Frontal cortex (tissue), 4 donors: Measurements from ENCODE around the gene TGFBI. TPM values are rescaled to one million over a fixed set of nuclear protein-coding genes. Genes with fewer than 3 reads are reported as not detected.

Experiments
- DNase-seq, 2 donors: peaks; one replicate each; pipeline ENCODE4 v3.0.0; 2012; ENCODE audit warnings: low spot score in 2 of 2
- FAIRE-seq: peaks from 2 replicates; lab custom pipeline; 2012; peaks lifted over from hg19 to GRCh38; lab: Jason Lieb, UNC
- total RNA-seq: library from RNA; depleted of rRNA; stranded (reverse); fragments of >200 nt; gene quantifications from one replicate; pipeline ENCODE4 v1.2.3, GENCODE V29; 2014
- donor health status: control.
- donor health status: control.
- donor health status: control.

The TGFBI gene
- total RNA-seq, 1 donor from 2014 or later: 4.9 TPM

GRCh38 chr5:136081217-136081591 lies 52.4 kb downstream of the TGFBI start:
- FAIRE-seq: no peak
- no peak for DNase-seq

DNA sequence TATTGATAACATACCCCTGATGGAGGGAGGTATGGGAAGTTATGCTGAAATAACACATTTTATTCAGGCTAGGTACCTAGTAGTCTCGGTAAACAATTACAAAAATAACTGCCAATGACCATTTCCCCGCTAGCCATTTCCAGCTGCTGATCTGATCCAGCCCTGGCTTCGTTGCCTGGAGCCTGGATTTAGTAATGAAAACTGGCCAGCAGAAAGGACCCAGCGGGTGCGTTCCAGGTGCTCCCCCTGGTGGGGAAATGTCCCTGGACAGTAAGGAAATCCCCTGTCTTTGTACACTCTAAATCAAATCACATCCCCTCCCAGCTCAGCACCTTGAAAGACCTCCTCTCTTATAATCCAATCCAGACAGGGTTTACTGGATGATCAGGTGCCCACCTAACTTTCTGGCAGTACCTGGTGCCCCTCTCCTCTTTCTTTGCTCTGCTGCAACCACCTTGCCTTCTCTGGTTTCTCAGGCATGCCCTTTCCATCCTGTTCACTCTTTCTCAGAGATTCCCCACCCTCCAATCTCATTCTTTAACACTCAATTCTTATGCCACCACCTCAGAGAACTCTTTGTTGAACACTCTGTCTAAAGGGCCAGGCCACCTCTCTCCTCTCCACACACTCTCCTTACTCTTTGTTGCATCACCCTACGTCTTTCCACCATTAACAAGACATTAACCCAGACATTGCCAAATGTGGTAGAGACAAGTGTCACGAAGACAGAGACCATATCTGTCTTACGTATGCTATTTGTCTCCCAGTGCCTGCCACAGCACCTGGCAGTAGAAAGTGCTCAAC lies 53.8 kb downstream of the TGFBI start:
- FAIRE-seq (no peak), DNase-seq (peak in 1 of 2 donors; percentile 36)

DNA sequence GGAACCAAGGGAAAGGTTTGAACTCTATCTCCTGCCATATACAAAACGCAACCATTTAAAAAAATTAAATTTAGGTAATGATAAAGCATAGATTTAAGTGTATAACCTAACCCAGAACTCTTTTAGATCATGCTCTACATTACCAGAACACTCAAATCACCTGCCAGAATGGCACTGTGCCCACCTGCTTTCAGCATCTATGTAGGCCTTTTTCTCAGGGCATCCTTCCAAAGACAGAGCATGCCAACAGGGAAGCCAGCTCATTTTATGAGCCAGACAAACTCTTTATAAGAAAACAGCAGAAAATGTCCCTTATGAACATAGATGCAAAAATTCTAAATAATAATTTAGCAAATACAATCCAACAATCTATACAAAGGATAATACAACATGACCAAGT lies 55.9 kb downstream of the TGFBI start:
- FAIRE-seq (no peak), DNase-seq (no peak)

DNA sequence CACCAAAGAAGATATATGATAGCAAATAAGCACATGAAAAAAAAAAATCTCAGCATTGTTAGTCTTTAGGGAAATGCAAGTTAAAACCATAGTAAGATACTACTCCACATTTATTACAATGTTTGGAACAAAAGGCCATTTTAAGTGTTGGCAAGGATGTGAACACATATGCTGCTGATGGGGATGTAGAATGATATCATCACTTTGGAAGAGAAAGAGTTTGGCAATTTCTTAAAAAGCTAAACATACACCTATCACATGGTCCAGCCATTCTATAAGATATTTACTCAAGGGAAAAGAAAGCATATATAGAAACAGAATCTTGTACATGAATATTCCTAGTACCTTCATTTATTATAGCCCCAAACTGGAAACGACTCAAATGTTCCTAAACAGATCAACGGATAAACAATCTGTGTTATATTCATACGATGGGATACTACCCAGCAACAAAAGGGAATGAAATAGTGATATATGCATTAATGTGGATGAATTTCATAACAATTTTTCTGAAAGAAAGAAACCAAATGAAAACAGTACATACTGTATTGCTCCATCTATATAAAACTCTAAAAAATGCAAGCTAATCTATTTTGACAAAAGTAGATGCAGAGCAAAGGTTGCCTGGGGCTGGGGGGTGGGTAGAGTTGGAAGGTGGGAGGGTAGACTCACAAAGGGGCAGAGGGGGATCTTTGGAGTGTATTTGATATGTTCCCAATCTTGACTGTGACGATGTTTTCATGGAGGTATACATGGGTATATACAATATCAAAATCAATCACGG lies 58.2 kb downstream of the TGFBI start:
- DNase-seq: no peak

DNA sequence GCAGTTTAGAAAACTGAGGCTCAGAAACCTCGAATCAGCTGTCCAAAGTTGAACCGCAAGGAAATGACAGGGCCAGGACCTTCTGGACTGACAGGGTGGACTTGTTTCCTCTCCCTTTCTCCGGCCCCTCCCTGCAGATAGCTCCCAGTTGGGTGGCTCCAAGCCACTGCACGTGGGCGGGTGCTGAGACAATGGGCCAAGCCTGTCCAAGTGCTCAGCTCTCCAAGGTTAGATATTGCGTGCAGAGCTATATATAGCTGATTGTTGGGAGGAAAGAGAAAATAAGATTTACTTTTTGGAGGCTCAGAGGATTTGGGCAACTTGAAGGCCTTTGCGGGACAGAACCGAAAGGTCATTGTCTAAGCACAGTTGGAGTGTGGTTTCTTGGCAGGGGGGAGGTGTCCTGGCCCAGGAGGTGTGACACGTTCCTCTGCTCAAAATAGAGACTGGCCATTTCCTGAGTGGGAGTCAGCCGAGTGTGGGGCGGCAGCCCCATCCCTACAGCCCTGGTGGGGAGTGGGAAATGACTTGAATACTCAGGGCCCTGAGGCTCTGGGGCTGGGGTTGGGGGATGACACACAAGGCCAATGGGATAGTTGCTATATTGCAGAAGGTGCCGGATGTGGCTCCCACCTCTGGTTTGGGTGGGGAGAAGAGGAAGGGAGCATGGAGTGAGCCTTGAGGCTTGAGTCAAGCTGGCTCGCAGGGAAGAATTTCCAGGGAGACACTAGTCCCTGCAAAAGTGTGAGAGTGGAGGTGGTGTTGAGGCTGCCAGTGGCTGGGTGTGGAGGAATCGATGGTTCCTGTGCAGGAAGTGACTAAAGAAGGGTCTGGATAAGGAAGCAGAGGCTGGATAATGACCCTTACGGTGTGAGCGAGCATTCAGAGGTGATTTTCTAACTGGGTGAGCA lies 59.4 kb downstream of the TGFBI start:
- DNase-seq: no peak
- FAIRE-seq: no peak

More for the DNA sequence above, 58.2 kb downstream of the TGFBI start:
- FAIRE-seq: no peak

- no peak for DNase-seq
- FAIRE-seq: no peak
These were observed 61.0 kb downstream of the TGFBI start for GRCh38 chr5:136089791-136090190.

DNA sequence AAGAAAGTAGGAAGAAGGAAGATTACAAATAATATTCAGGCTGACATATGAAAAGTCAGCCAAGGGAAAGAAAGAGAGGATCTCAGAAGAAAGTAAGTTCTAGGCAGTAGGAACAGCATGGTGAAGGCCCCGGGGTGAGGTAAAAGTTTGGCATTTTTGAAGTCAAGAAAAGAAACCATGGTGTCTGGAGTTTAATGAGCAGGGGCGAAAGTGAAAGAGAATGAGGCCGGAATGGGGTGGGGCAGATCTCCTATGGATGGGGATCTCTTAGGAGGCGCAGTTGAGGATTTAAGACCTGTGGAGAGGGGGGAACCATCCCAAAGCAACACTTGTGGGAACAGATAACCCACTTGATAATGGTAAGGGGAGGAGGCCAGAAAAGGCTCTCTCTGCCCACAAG lies 61.5 kb downstream of the TGFBI start:
- DNase-seq: no peak
- no peak for FAIRE-seq

DNA sequence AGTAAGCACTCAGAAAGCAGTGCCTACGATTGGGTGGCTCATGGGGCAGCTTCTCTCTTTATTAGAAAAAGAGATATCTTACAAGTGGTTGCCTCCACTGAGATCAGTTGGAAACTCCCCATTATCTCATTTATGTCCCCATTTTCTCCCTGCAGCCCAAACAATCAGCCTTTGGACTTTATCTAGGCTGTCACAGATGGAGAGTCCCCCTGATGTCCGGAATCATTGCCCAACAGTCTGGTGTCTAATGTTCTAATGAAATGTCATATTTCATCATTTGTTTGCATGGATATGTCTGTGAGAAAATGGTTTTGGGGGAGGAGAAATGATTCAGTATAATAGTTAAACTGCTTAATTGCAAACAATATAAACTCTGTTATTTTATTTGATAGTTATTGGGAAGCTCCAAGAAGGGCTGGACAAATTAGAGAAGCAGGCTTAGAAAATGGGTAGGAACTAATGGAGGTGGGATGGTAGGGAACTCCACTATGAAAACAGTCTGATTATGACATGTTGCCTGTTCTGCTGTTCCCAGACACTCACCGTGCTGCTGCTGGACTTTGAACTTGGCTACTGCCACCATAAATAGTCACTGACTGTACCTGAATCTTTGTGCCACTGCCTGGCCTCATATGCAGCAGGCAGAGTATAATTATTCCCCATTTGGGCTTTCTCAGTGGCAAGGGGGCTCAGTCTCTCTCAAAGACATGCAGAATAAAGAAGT lies 65.6 kb downstream of the TGFBI start:
- DNase-seq (no peak), FAIRE-seq (no peak)

- DNase-seq (no peak), FAIRE-seq (no peak)
These were observed 66.3 kb downstream of the TGFBI start for GRCh38 chr5:136094913-136095641.

GRCh38 chr5:136098176-136098575 lies 69.4 kb downstream of the TGFBI start:
- FAIRE-seq (no peak), DNase-seq (no peak)

DNA sequence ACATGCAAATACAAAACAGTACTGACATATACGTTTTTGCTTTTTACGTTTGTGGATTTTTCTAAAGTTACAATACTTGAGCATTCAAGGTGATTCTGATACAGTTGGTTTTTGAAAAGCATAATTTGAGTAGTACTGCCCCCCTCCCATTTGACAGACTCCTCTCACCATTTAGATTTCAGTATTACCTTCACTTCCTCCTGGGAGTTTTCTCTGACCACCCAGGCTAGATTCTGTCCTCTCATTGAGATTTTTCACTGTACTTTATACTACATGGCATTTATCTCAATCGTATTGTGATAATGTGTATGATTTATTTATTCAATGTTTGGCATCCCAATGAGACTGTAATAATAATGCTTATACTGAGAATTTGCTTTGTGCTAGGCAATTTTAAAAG lies 71.1 kb downstream of the TGFBI start:
- DNase-seq (no peak), FAIRE-seq (no peak)

DNA sequence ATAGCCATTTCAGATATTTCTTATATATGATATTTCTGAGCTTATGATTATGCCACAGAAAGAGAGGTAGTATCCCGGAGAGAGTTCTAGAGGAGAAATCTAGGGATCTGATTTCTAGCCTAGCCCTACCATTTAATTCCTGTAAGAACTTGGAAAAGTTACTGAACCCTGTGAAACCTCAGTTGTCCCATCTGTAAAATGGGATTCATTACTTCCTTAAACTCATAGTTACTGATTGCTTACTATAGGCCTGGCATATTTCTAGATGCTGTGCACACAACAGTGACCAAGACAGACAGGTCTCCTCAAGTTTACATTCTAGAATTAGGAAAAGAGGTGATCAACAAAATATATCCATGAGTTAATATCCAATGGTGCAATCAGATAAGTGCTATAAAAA lies 73.1 kb downstream of the TGFBI start:
- no peak for FAIRE-seq
- no peak for DNase-seq

DNA sequence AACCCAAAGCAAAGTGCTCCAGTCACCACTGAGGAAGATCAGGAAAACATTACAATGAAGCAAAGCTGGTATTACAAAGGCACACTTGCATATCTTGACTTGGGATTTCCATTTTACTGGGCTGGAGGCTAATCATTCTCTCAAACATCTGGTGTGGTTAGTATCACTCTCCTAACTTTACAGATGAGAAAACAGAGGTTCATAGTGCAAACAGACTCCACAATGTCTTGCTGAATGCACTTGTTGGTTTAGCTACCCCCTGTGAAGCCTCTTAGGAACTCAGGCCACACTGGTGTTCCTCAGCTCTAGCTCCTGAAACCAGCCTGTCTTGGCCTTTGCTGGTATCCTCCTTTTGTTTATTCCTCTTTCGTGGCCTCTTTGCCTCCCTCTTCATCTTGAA lies 74.3 kb downstream of the TGFBI start:
- no peak for FAIRE-seq
- no peak for DNase-seq

- FAIRE-seq: no peak
- DNase-seq: no peak
These were observed 75.6 kb downstream of the TGFBI start for GRCh38 chr5:136104306-136104965.

- DNase-seq (no peak), FAIRE-seq (no peak)
These were observed 77.7 kb downstream of the TGFBI start for GRCh38 chr5:136106351-136107031.

DNA sequence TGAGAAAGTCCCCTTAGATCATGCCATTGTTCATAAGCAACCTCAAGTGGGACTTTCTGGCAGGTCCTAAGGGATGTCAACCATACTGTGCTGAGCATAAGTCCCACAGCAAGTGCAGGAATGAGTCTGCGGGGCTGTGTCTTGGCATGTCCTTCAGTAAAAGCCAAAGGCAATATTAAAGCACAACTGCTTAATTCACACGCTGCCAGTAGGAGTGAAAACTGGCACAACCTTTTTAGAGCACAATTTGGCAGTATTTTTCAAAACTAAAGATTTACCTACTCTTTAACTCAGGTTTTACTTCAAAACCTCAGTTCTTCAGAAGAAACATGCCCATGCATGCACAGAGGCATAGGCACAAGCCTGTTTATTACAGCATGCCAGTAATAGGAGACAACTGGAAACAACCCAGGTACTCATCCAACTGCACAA lies 79.4 kb downstream of the TGFBI start:
- no peak for DNase-seq
- FAIRE-seq: no peak

- FAIRE-seq (no peak), DNase-seq (no peak)
These were observed 80.0 kb downstream of the TGFBI start for GRCh38 chr5:136108766-136109165.
